ENCODE results near the gene DPP9. TPM values are rescaled to one million over a fixed set of nuclear protein-coding genes. Genes with fewer than 3 reads are reported as not detected.

DPP9 gene
- total RNA-seq, 1 donor from 2014 or later: 34.0 TPM

GRCh38 chr19:4639531-4640246 is 84.0 kb downstream of the DPP9 start:
- TF ChIP-seq CTCF (IDR thresholded peaks at IDR 0.05; ENCODE audit: insufficient read depth, low read length, severe bottlenecking): no peak
- DNase-seq (ENCODE audit: low read depth) (no peak), FAIRE-seq (no peak)
- H3K4me3 ChIP-seq (ENCODE audit: low read depth, low read length): peak overlapping the region; percentile 53
- no peaks in the 10 kb centered on the region for H3K36me3 ChIP-seq (ENCODE audit: control insufficient read depth, insufficient read depth, low read length)
- no peaks in the 10 kb centered on the region for H3K27me3 ChIP-seq (ENCODE audit: control insufficient read depth, insufficient read depth, low read length)

GRCh38 chr19:4638828-4639530 is 84.7 kb downstream of the DPP9 start, which contains the start of gene TNFAIP8L1:
Gene TNFAIP8L1 (plus strand): TSS chr19:4639516. CDS start chr19:4651870, 12,354 bp downstream.
- Histone ChIP-seq H3K36me3 (ENCODE audit: control insufficient read depth, insufficient read depth, low read length) (no peaks in the 10 kb centered on the region), H3K4me3 (ENCODE audit: low read depth, low read length) (peak within 1 kb of the TSS; percentile 53), H3K27me3 (ENCODE audit: control insufficient read depth, insufficient read depth, low read length) (no peaks in the 10 kb centered on the region)
- TF ChIP-seq CTCF (IDR thresholded peaks at IDR 0.05; ENCODE audit: insufficient read depth, low read length, severe bottlenecking): no peak
- DNase-seq (ENCODE audit: low read depth) (peak; percentile 70), FAIRE-seq (no peak)

GRCh38 chr19:4638317-4638716 is 85.3 kb downstream of the DPP9 start:
- no peak overlapping the region for H3K4me3 ChIP-seq (ENCODE audit: low read depth, low read length)
- FAIRE-seq (no peak), DNase-seq (ENCODE audit: low read depth) (no peak)
- no peak for TF ChIP-seq CTCF (IDR thresholded peaks at IDR 0.05; ENCODE audit: insufficient read depth, low read length, severe bottlenecking)
- no peaks in the 10 kb centered on the region for H3K27me3 ChIP-seq (ENCODE audit: control insufficient read depth, insufficient read depth, low read length)
- no peaks in the 10 kb centered on the region for H3K36me3 ChIP-seq (ENCODE audit: control insufficient read depth, insufficient read depth, low read length)

- Histone ChIP-seq H3K4me3 (ENCODE audit: low read depth, low read length) (no peak overlapping the region), H3K27me3 (ENCODE audit: control insufficient read depth, insufficient read depth, low read length) (no peaks in the 10 kb centered on the region), H3K36me3 (ENCODE audit: control insufficient read depth, insufficient read depth, low read length) (no peaks in the 10 kb centered on the region)
- TF ChIP-seq CTCF (IDR thresholded peaks at IDR 0.05; ENCODE audit: insufficient read depth, low read length, severe bottlenecking): no peak
- no peak for DNase-seq (ENCODE audit: low read depth)
- no peak for FAIRE-seq
Measured at GRCh38 chr19:4636761-4637160, 86.9 kb downstream of the DPP9 start.

GRCh38 chr19:4636151-4636717 is 87.4 kb downstream of the DPP9 start:
- no peak for FAIRE-seq
- H3K4me3 ChIP-seq (ENCODE audit: low read depth, low read length): peak overlapping the region; percentile 39
- no peak for DNase-seq (ENCODE audit: low read depth)

More at GRCh38 chr19:4636151-4636717, 87.4 kb downstream of the DPP9 start:
- TF ChIP-seq CTCF (IDR thresholded peaks at IDR 0.05; ENCODE audit: insufficient read depth, low read length, severe bottlenecking): peak; percentile 93
- Histone ChIP-seq H3K27me3 (ENCODE audit: control insufficient read depth, insufficient read depth, low read length) (no peaks in the 10 kb centered on the region), H3K36me3 (ENCODE audit: control insufficient read depth, insufficient read depth, low read length) (no peaks in the 10 kb centered on the region)
